Measurements from ENCODE around the gene RANBP10.

Gene RANBP10

GRCh38 chr16:67779256-67780014 is 26.9 kb downstream of the RANBP10 start:
- H3K4me1 ChIP-seq: peaks cover 0 to 37% (median 9%) of the 10 kb centered on the region in 10 experiments; a peak in 11 of 20 replicates
- no peak overlapping the region for H3K27ac ChIP-seq
- no peak overlapping the region for H3K4me3 ChIP-seq
- H3K4me2 ChIP-seq: 0 out of 22 replicates have a peak overlapping the region, but pooled peaks of 1 of the 11 experiments have one; percentile 0
- TF ChIP-seq Cebpa-rat (IDR thresholded peaks at IDR 0.05): no peak
- H3K9me3 ChIP-seq (replicated peaks in 1 of 11): peaks cover 0 to 5% (median 0%) of the 10 kb centered on the region in 11 experiments; a peak in 2 of 22 replicates
- H4K20me1 ChIP-seq: peaks cover 36 to 100% (median 61%) of the 10 kb centered on the region in 11 experiments; a peak in 20 of 22 replicates
- peaks cover 18 to 71% (median 39%) of the 10 kb centered on the region in 11 experiments; a peak in 21 of 22 replicates for H3K36me3 ChIP-seq
- no peak overlapping the region for H3K9ac ChIP-seq
- no peaks in the 10 kb centered on the region for H3K27me3 ChIP-seq

- no peak overlapping the region for H3K4me2 ChIP-seq
- H3K36me3 ChIP-seq: peaks cover 23 to 71% (median 53%) of the 10 kb centered on the region in 11 experiments
- no peaks in the 10 kb centered on the region for H3K9me3 ChIP-seq (replicated peaks in 1 of 11)
- no peak overlapping the region for H3K9ac ChIP-seq
- H3K4me1 ChIP-seq: peaks cover 0 to 28% (median 18%) of the 10 kb centered on the region in 10 experiments; a peak in 16 of 20 replicates
- TF ChIP-seq Cebpa-rat (IDR thresholded peaks at IDR 0.05): no peak
- H3K4me3 ChIP-seq: no peak overlapping the region
- no peak overlapping the region for H3K27ac ChIP-seq
- H4K20me1 ChIP-seq: peaks cover 25 to 99% (median 54%) of the 10 kb centered on the region in 11 experiments; a peak in 21 of 22 replicates
- no peaks in the 10 kb centered on the region for H3K27me3 ChIP-seq
These were observed 31.1 kb downstream of the RANBP10 start for GRCh38 chr16:67775273-67775672.

- 0 out of 22 replicates have a peak overlapping the region, but pooled peaks of 1 of the 11 experiments have one; percentile 1 for H3K4me2 ChIP-seq
- TF ChIP-seq Cebpa-rat (IDR thresholded peaks at IDR 0.05): no peak
- peaks cover 19 to 99% (median 46%) of the 10 kb centered on the region in 11 experiments; a peak in 18 of 22 replicates for H4K20me1 ChIP-seq
- peaks cover 31 to 71% (median 61%) of the 10 kb centered on the region in 11 experiments for H3K36me3 ChIP-seq
- H3K9me3 ChIP-seq (replicated peaks in 1 of 11): no peaks in the 10 kb centered on the region
- no peak overlapping the region for H3K4me3 ChIP-seq
- no peaks in the 10 kb centered on the region for H3K27me3 ChIP-seq
- H3K27ac ChIP-seq: no peak overlapping the region
- H3K9ac ChIP-seq: no peak overlapping the region
- peaks cover 0 to 20% (median 14%) of the 10 kb centered on the region in 10 experiments; a peak in 15 of 20 replicates for H3K4me1 ChIP-seq
These were observed 31.9 kb downstream of the RANBP10 start for GRCh38 chr16:67774457-67774853.

GRCh38 chr16:67773569-67774456 is 32.5 kb downstream of the RANBP10 start:
- no peak for TF ChIP-seq Cebpa-rat (IDR thresholded peaks at IDR 0.05)
- Histone ChIP-seq H4K20me1 (peaks cover 15 to 99% (median 40%) of the 10 kb centered on the region in 11 experiments; a peak in 18 of 22 replicates), H3K36me3 (peaks cover 37 to 72% (median 67%) of the 10 kb centered on the region in 11 experiments), H3K27me3 (no peaks in the 10 kb centered on the region), H3K4me2 (peak overlapping the region in 3 of 11 experiments; percentile 1 to 32 (median 13); a peak in 3 of 22 replicates), H3K4me3 (no peak overlapping the region), H3K9me3 (replicated peaks in 1 of 11) (no peaks in the 10 kb centered on the region), H3K4me1 (peaks cover 0 to 20% (median 13%) of the 10 kb centered on the region in 10 experiments; a peak in 15 of 20 replicates), H3K9ac (no peak overlapping the region), H3K27ac (no peak overlapping the region)

GRCh38 chr16:67773099-67773498 is 33.3 kb downstream of the RANBP10 start:
- H3K4me3 ChIP-seq: no peak overlapping the region
- H3K27ac ChIP-seq: no peak overlapping the region
- H3K27me3 ChIP-seq: no peaks in the 10 kb centered on the region
- no peak overlapping the region for H3K9ac ChIP-seq
- no peaks in the 10 kb centered on the region for H3K9me3 ChIP-seq (replicated peaks in 1 of 11)
- H3K4me2 ChIP-seq: peak overlapping the region in 6 of 11 experiments; percentile 13 to 55 (median 37); a peak in 10 of 22 replicates
- no peak for TF ChIP-seq Cebpa-rat (IDR thresholded peaks at IDR 0.05)
- peaks cover 42 to 80% (median 72%) of the 10 kb centered on the region in 11 experiments for H3K36me3 ChIP-seq
- peaks cover 0 to 20% (median 13%) of the 10 kb centered on the region in 10 experiments; a peak in 15 of 20 replicates for H3K4me1 ChIP-seq
- H4K20me1 ChIP-seq: peaks cover 10 to 99% (median 37%) of the 10 kb centered on the region in 11 experiments; a peak in 18 of 22 replicates

- TF ChIP-seq Cebpa-rat (IDR thresholded peaks at IDR 0.05): no peak
- Histone ChIP-seq H4K20me1 (peaks cover 10 to 97% (median 34%) of the 10 kb centered on the region in 11 experiments; a peak in 18 of 22 replicates), H3K27me3 (no peaks in the 10 kb centered on the region), H3K27ac (no peak overlapping the region), H3K4me2 (no peak overlapping the region), H3K9ac (no peak overlapping the region), H3K36me3 (peaks cover 45 to 99% (median 94%) of the 10 kb centered on the region in 11 experiments), H3K4me1 (peaks cover 0 to 20% (median 13%) of the 10 kb centered on the region in 10 experiments; a peak in 15 of 20 replicates), H3K9me3 (replicated peaks in 1 of 11) (no peaks in the 10 kb centered on the region), H3K4me3 (no peak overlapping the region)
These were observed 35.9 kb downstream of the RANBP10 start for GRCh38 chr16:67770346-67770991.

- Histone ChIP-seq H3K9ac (no peak overlapping the region), H3K4me1 (peaks cover 0 to 9% (median 7%) of the 10 kb centered on the region in 10 experiments; a peak in 13 of 20 replicates), H4K20me1 (peaks cover 0 to 95% (median 22%) of the 10 kb centered on the region in 11 experiments; a peak in 14 of 22 replicates), H3K4me2 (no peak overlapping the region), H3K4me3 (no peak overlapping the region), H3K36me3 (peaks cover 54 to 99% (median 90%) of the 10 kb centered on the region in 11 experiments), H3K9me3 (replicated peaks in 1 of 11) (no peaks in the 10 kb centered on the region), H3K27ac (no peak overlapping the region), H3K27me3 (no peaks in the 10 kb centered on the region)
- TF ChIP-seq Cebpa-rat (IDR thresholded peaks at IDR 0.05): no peak
These were observed 38.4 kb downstream of the RANBP10 start for GRCh38 chr16:67767953-67768352.

- H3K9me3 ChIP-seq (replicated peaks in 1 of 11): no peaks in the 10 kb centered on the region
- H3K4me1 ChIP-seq: peaks cover 0 to under 1% (median 0%) of the 10 kb centered on the region in 10 experiments; a peak in 7 of 20 replicates
- no peak overlapping the region for H3K27ac ChIP-seq
- no peaks in the 10 kb centered on the region for H3K27me3 ChIP-seq
- H3K9ac ChIP-seq: no peak overlapping the region
- H4K20me1 ChIP-seq: peaks cover 0 to 95% (median 28%) of the 10 kb centered on the region in 11 experiments; a peak in 14 of 22 replicates
- H3K36me3 ChIP-seq: peaks cover 51 to 99% (median 78%) of the 10 kb centered on the region in 11 experiments
- H3K4me2 ChIP-seq: no peak overlapping the region
- no peak for TF ChIP-seq Cebpa-rat (IDR thresholded peaks at IDR 0.05)
- H3K4me3 ChIP-seq: no peak overlapping the region
These were observed 40.1 kb downstream of the RANBP10 start for GRCh38 chr16:67766291-67766690.
